ELF-1 (cell line): ENCODE results near the gene TSPAN14.
"Not testable (repeated sequence)": the region's sequence is repeated elsewhere in the genome, so short reads cannot be mapped to it uniquely, and the experiment has no call there.

ENCODE experiments used
- DNase-seq: peaks from one replicate; pipeline ENCODE4 v3.0.0-alpha.2; 2016; ENCODE audit warnings: low read depth, low spot score

The TSPAN14 gene

GRCh38 chr10:80523773-80524172 lies 69.7 kb downstream of the TSPAN14 start:
- no peak for DNase-seq

GRCh38 chr10:80524190-80524909 lies 70.2 kb downstream of the TSPAN14 start:
- DNase-seq: no peak

GRCh38 chr10:80526218-80526617 lies 72.1 kb downstream of the TSPAN14 start:
- DNase-seq: no peak

- no peak for DNase-seq
Measured at GRCh38 chr10:80526742-80527141, 72.6 kb downstream of the TSPAN14 start.

- no peak for DNase-seq
Measured at GRCh38 chr10:80528185-80528700, 74.1 kb downstream of the TSPAN14 start.

GRCh38 chr10:80528901-80529300 lies 74.8 kb downstream of the TSPAN14 start:
- DNase-seq: no peak

GRCh38 chr10:80529604-80530003 lies 75.5 kb downstream of the TSPAN14 start:
- no peak for DNase-seq

GRCh38 chr10:80530251-80530650 lies 76.1 kb downstream of the TSPAN14 start:
- DNase-seq: no peak

GRCh38 chr10:80530816-80531215 lies 76.7 kb downstream of the TSPAN14 start:
- no peak for DNase-seq

- no peak for DNase-seq
Measured at GRCh38 chr10:80532571-80532970, 78.5 kb downstream of the TSPAN14 start.

GRCh38 chr10:80534059-80534458 lies 79.9 kb downstream of the TSPAN14 start:
- not testable (repeated sequence) for DNase-seq

- DNase-seq: not testable (repeated sequence)
Measured at GRCh38 chr10:80534646-80535045, 80.5 kb downstream of the TSPAN14 start.

- DNase-seq: peak; percentile 70
Measured at GRCh38 chr10:80535671-80536360, 81.7 kb downstream of the TSPAN14 start.

- no peak for DNase-seq
Measured at GRCh38 chr10:80536361-80536835, 82.3 kb downstream of the TSPAN14 start.

GRCh38 chr10:80537086-80537735 lies 83.1 kb downstream of the TSPAN14 start:
- DNase-seq: peak; percentile 49

- DNase-seq: peak; percentile 52
Measured at GRCh38 chr10:80537736-80538480, 83.8 kb downstream of the TSPAN14 start, which contains the start of gene SH2D4B. SH2D4B (plus strand) TSS chr10:80537902; CDS start chr10:80538332, 430 bp downstream.

GRCh38 chr10:80538481-80539185 lies 84.5 kb downstream of the TSPAN14 start:
- DNase-seq: no peak

GRCh38 chr10:80539421-80540031 lies 85.4 kb downstream of the TSPAN14 start:
- DNase-seq: no peak

- DNase-seq: no peak
Measured at GRCh38 chr10:80540136-80540535, 86.0 kb downstream of the TSPAN14 start.

- no peak for DNase-seq
Measured at GRCh38 chr10:80540618-80540980, 86.5 kb downstream of the TSPAN14 start.
